Glutamatergic neuron (in vitro differentiated cells): ENCODE results near the gene CACHD1. TPM values are rescaled to one million over a fixed set of nuclear protein-coding genes. Genes with fewer than 3 reads are reported as not detected.

Experiments used
- DNase-seq: peaks from one replicate; pipeline ENCODE4 v3.0.0; 2022
- H3K27ac Mint-ChIP-seq: one replicate; pipeline ENCODE4 v1.8.0; 2020; ENCODE audit warnings: mild to moderate bottlenecking, mixed read lengths, inconsistent platforms; ENCODE audit not compliant: unreplicated experiment
- H3K27me3 Mint-ChIP-seq: one replicate; pipeline ENCODE4 v1.8.0; 2020; ENCODE audit warnings: mild to moderate bottlenecking, moderate library complexity, mixed read lengths, inconsistent platforms; ENCODE audit not compliant: unreplicated experiment
- H3K36me3 Mint-ChIP-seq: one replicate; pipeline ENCODE4 v1.8.0; 2020; ENCODE audit warnings: mild to moderate bottlenecking, mixed read lengths, inconsistent platforms; ENCODE audit not compliant: unreplicated experiment
- H3K4me1 Mint-ChIP-seq: one replicate; pipeline ENCODE4 v1.8.0; 2020; ENCODE audit warnings: mild to moderate bottlenecking, low read depth, mixed read lengths, inconsistent platforms; ENCODE audit not compliant: unreplicated experiment
- H3K4me3 Mint-ChIP-seq: one replicate; pipeline ENCODE4 v1.8.0; 2020; ENCODE audit warnings: mild to moderate bottlenecking, mixed read lengths, inconsistent platforms; ENCODE audit not compliant: unreplicated experiment
- H3K9me3 Mint-ChIP-seq: one replicate; pipeline ENCODE4 v1.8.0; 2020; ENCODE audit warnings: mild to moderate bottlenecking, moderate library complexity, mixed read lengths, inconsistent platforms; ENCODE audit not compliant: unreplicated experiment
- total RNA-seq: library from RNA; stranded (reverse); fragmentation: NEBNext Ultra II Directional; extraction: Animal tissue kit (Norgen Biotek cat#: 25700); gene quantifications from one replicate; pipeline ENCODE4 v1.2.1, GENCODE V29; 2021; ENCODE audit not compliant: unreplicated experiment
- TF ChIP-seq, protein P1 (sequence below): fragments of 200-600 bp; sonication (generic); IDR thresholded peaks from one replicate; pipeline ENCODE4 v1.5.0; 2021; ENCODE audit not compliant: partially characterized antibody, unreplicated experiment

CACHD1 gene
- total RNA-seq, 1 donor from 2014 or later = 9.4 TPM

DNA sequence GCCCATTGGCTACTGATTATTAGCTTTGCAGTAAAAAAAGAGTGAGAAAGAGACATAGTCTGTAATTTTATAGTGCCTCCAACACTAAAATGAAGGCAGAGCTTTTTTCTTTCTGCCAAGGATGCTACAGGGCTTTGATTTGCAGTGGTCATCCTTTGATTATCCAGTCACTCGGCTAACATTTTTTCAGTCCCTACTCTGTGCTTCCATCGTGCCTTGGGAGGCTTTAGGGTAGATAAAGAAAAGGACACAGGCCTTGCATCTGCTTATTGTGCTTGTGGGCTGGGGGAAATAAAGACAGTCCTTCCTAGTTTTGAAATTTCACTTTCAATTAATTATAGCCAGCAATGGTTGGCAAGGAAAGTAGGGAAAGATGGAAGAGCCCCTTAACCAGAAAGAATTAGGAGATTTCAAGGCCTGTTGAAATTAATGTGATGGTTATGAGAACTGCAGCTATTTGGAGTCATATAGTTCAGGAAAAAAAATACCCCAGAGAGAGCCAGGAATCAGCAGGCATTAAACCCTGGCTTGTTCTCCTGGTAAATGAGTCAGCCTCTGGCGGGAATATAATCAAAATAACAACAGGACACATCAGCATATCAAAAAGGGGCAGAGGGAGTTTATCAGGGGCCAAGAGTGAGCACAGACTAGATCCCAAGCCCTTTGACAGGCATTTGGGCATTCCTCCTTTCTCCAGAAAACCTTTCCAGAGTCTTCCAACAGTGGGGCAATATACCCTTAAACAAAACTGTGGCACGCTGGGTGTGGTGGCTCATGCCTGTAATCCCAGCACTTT is 27.4 kb downstream of the CACHD1 start:
- Mint-ChIP-seq H3K4me1 (no peaks in the 10 kb centered on the region), H3K27ac (no peak overlapping the region), H3K36me3 (no peaks in the 10 kb centered on the region), H3K9me3 (no peaks in the 10 kb centered on the region), H3K27me3 (no peaks in the 10 kb centered on the region), H3K4me3 (no peak overlapping the region)
- TF ChIP-seq, protein P1, sequence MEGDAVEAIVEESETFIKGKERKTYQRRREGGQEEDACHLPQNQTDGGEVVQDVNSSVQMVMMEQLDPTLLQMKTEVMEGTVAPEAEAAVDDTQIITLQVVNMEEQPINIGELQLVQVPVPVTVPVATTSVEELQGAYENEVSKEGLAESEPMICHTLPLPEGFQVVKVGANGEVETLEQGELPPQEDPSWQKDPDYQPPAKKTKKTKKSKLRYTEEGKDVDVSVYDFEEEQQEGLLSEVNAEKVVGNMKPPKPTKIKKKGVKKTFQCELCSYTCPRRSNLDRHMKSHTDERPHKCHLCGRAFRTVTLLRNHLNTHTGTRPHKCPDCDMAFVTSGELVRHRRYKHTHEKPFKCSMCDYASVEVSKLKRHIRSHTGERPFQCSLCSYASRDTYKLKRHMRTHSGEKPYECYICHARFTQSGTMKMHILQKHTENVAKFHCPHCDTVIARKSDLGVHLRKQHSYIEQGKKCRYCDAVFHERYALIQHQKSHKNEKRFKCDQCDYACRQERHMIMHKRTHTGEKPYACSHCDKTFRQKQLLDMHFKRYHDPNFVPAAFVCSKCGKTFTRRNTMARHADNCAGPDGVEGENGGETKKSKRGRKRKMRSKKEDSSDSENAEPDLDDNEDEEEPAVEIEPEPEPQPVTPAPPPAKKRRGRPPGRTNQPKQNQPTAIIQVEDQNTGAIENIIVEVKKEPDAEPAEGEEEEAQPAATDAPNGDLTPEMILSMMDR = no peak
- no peak for DNase-seq

GRCh38 chr1:64498325-64498724 is 28.4 kb downstream of the CACHD1 start:
- H3K4me1 Mint-ChIP-seq = no peaks in the 10 kb centered on the region
- TF ChIP-seq, protein P1 = no peak

DNA sequence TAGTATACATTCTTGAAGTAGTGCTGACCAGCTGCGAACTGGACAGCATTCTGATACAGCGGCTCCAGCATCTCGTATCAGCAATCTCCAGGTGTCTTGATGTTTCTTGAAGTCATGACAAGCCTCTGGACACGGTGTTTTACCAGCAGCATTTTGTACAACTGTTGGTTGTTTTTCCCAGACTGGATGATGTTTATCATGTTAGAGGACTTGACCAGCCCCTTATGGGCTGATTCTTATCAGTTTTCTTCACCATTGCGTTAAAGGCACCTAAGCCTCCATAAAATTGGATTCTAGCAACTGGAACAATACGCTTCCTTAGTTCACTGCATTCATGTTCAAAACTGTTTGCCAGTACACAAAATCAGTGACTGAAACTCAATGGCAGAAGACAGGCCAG is 29.1 kb downstream of the CACHD1 start:
- Mint-ChIP-seq H3K27me3 (no peaks in the 10 kb centered on the region), H3K9me3 (no peaks in the 10 kb centered on the region), H3K27ac (no peak overlapping the region), H3K36me3 (no peaks in the 10 kb centered on the region), H3K4me1 (no peaks in the 10 kb centered on the region), H3K4me3 (no peak overlapping the region)
- TF ChIP-seq, protein P1 = no peak
- no peak for DNase-seq

More at GRCh38 chr1:64498325-64498724, 28.4 kb downstream of the CACHD1 start:
- no peak for DNase-seq
- no peaks in the 10 kb centered on the region for H3K27me3 Mint-ChIP-seq
- no peaks in the 10 kb centered on the region for H3K9me3 Mint-ChIP-seq
- H3K27ac Mint-ChIP-seq = no peak overlapping the region
- H3K4me3 Mint-ChIP-seq = no peak overlapping the region
- no peaks in the 10 kb centered on the region for H3K36me3 Mint-ChIP-seq

GRCh38 chr1:64499966-64500365 is 30.0 kb downstream of the CACHD1 start:
- H3K9me3 Mint-ChIP-seq = peaks cover 2% of the 10 kb centered on the region

GRCh38 chr1:64502083-64502482 is 32.2 kb downstream of the CACHD1 start:
- Mint-ChIP-seq H3K4me1 (peaks cover 12% of the 10 kb centered on the region), H3K27ac (no peak overlapping the region), H3K36me3 (no peaks in the 10 kb centered on the region)

More at GRCh38 chr1:64499966-64500365, 30.0 kb downstream of the CACHD1 start:
- Mint-ChIP-seq H3K4me1 (no peaks in the 10 kb centered on the region), H3K27ac (no peak overlapping the region), H3K4me3 (no peak overlapping the region), H3K36me3 (no peaks in the 10 kb centered on the region), H3K27me3 (peaks cover 2% of the 10 kb centered on the region)
- no peak for DNase-seq
- TF ChIP-seq, protein P1 = no peak

More at GRCh38 chr1:64502083-64502482, 32.2 kb downstream of the CACHD1 start:
- no peak overlapping the region for H3K4me3 Mint-ChIP-seq
- peaks cover 7% of the 10 kb centered on the region for H3K27me3 Mint-ChIP-seq
- peaks cover 3% of the 10 kb centered on the region for H3K9me3 Mint-ChIP-seq
- no peak for DNase-seq
- TF ChIP-seq, protein P1 = no peak
